Hematopoietic multipotent progenitor cell treated with erythropoietin and hydrocortisone succinate and interleukin-3 and kit ligand, for 8 days (in vitro differentiated cells): ENCODE data around the gene SLC17A8.
A peak's percentile ranks its signal among the peaks of the same experiment; 100 is the strongest.
"Not testable (repeated sequence)": the region's sequence is repeated elsewhere in the genome, so short reads cannot be mapped to it uniquely, and the experiment has no call there.

Experiments
- DNase-seq: peaks from one replicate; pipeline ENCODE4 v3.0.0-alpha.2; 2015

The SLC17A8 gene

DNA sequence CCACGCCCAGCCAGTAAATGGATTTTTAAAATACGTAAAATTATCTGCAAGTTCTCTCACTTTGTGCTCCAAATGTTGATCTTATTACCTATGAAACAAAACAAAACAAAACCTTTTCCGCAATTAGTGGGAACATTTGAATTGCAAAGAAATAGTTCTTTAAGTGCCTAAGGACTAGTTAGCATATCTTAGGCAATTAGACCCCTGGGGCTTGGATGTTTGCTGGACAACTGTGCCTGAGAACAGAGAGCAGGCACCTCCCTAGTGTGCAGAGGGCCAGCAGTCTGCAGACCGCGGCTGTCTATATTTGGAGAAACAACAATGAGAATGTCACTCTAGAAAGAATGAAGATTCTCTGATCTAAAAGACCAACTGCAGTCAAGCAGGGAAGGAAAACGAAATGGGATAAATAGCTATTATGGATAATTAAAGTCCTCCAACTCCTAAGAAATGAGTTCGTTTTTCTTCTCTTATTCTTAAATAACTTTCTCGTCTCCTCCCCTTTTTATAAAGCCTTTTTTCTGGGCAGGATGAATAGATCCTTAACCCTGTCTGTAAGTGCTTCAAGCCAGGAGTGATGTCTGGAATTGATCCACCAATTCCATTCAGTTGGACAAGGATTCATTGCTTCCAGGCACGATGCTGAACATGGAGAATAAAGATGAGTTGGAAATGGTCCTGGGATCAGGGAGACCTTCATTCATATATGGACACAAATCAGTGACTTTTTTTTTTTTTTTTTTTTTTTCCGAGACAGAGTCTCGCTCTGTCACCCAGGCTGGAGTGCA is 16.2 kb downstream of the SLC17A8 start:
- no peak for DNase-seq

DNA sequence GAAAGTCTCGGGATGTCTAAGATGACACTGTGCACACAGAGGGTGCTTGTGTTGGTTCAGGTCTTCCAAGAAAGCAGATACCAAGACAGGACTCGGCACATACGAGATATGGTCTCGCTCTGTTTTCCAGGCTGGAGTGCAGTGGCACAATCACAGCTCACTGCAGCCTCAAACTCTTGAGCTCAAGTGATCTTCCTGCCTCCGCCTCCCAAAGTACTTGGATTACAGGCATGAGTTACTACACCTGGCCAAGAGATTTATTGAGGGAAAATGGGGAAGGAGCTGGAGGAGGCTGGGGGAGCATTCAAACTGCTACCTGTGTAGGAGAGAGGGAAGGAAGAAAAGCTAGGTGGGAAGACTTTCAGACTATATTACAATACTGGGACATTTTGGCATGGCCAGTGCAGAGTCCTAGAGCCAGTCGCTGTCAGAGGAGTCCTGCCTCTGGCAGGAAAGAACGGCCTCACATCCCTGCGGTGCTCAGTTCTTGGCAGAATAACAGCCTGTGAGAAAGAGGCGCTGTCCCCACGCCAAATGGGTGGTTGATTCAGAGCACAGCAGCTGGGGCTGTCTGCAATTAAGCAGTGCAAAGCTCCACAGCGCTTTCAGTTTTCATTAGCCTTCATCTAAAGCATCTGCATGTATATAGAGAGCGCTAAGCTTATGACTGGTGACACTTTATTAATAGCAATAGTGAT is 18.3 kb downstream of the SLC17A8 start:
- no peak for DNase-seq

DNA sequence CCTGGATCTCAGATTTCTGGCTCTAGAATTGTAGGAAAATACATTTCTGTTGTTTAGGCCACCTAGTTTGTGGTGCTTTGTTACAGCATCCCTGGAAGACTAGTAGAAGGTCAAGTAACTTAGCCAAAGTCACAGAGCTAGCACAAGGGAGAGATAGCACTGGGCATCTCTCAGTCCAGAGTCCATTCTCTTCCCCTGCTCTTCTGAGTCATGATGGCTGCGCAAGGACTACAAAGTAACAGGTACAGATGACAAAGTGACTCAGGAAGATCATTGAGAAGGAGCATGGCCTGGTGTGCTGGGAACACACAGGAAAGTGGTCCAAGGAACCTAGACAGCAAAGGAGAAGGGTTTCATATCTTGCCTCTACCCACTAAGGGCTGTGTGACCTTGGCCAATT is 19.3 kb downstream of the SLC17A8 start:
- DNase-seq, result no peak

DNA sequence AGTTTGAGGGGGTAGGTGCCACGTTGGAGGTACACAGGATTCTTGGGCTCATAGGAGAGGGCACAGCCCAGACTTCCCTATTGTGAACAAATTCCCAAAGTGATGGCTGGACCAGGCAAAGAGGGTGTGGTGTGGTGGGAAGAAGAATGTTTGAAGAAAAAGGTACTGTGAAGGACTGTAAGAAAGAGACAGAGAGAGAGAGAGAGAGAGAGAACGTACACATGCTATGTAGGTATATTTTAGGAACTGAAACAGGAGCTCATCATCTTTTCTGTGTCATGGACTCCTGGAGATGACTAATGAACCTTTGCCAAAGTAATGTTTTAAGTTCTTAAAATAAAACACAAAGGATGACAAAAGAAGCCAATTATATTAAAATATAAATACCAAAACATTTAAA is 24.5 kb downstream of the SLC17A8 start:
- DNase-seq, result no peak

DNA sequence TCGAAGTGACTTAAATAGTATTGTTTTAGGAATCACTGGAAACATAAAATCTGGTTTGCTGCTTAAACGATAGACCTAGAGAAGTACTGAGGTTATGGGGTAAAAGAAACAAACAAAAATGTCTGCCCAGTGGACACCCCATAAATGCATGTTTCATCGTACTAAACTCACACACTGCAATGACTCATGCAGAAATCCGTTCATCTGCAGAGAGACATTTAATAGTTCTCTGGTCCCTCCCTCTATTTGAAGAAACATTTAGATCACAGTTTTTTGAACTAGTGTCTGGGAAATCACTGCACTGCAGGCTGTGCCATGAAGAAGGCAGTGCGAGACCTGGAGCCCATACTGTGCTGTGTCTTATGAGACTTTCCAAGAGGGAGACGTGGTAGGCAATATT is 25.5 kb downstream of the SLC17A8 start:
- DNase-seq, result no peak

DNA sequence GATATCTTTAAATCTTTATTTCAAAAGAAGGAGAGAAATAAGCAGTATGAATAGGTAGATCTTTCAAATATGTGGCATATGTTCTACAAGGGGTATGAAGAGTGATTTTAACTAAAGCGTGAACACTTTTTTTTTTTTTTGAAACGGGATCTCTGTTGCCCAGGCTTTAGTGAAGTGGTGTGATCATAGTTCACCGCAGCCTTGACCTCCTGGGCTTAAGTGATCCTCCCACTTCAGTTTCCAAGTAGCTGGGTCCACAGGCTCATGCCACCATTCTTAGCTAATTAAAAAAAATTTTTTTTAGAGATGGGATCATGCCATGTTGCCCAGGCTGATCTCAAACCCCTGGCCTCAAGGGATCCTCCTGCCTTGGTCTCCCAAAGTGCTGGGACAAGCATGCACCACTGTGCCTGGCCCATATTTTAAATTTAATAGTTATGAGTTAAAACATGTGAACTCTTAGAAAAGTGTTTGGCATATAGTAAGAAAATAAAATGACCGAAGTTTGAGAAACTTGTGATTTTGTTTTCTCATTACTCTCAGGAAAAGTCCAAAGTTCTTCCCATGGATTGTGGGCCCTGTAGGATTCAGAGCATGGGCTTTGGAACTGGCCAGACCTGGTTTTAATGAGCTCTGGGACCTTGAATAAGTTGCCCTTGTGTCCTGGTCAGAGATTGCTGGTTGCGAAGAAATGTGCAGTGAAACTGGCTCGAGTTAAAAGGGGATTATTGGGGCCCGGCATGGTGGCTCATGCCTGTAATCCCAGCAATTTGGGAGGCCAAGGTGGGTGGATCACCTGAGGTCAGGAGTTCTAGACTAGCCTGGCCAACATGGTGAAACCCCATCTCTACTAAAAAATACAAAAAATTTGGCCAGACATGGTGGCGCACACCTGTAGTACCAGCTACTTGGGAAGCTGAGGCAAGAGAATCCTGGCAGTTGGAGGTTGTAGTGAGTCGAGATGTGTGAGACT is 27.0 kb downstream of the SLC17A8 start:
- DNase-seq, result no peak

DNA sequence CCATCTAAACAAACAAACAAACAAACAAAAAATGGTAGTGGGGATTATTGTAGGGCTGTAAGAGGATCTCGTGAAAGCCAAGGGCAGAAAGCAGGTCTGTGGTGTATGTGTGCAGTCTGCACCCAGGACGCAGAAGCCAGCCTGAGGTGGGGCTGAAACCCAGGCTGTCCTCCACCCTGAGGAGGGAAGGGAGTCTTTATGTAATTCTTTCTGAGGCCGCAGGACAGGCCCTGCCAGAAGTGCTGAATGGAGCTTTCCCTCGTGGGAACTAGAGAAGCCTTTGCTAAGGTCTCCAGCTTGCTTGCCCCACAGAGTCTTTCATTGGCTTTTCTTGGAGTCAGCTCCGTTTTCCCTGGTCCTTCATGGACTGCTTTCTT is 27.7 kb downstream of the SLC17A8 start:
- DNase-seq, result no peak

DNA sequence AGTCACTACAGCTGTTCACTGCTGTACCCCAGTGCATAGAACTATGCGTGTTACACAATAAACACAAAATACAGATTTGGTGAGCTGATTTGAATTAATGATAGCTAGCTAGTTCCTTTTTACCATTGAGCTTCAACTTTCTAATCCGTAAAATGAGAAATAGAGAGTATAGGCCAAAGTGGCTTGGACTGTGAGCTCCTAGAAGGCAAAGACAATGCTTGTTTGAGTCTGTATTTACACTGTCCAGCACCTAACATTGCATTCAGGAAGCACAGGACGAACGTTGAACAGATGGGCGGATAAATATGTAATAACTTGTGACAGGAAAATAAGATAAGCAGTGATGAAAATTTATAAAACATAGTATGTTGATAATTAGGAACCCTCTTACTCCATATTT is 31.5 kb downstream of the SLC17A8 start:
- no peak for DNase-seq

DNA sequence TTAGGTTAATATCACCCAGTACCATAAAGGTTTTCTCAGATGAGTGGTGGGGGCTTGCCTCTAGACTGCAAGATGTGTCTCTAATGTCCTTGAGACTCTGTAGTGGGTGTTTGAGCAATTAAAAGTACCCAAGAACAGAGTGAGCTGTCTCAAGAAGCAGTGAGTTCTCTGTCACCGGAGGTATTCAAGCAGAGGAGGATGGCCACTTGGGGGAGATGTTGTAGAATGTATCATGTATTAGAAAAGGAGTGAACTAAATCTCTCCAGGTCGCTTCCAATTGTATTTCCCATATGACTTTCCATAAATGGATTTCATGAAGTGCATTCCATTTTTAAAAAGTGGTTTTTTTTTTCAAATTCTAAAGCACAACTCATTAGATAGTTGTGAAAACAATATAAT is 35.0 kb downstream of the SLC17A8 start:
- DNase-seq, result peak; percentile 39

DNA sequence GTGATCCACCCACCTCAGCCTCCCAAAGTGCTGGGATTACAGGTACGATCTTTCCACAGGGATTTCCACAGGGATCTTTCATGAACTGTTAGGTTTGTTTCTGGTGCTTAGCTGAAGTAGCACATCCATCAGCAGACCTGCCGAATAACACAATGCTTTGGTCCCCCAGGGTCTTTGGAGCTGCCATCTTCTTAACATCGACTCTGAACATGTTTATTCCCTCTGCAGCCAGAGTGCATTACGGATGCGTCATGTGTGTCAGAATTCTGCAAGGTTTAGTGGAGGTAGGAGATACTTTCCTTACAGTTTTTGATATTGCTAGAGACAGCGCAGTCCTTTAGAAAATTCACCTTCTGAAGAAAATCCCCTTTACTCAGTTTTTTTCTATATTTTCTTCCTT is 36.3 kb downstream of the SLC17A8 start:
- no peak for DNase-seq

DNA sequence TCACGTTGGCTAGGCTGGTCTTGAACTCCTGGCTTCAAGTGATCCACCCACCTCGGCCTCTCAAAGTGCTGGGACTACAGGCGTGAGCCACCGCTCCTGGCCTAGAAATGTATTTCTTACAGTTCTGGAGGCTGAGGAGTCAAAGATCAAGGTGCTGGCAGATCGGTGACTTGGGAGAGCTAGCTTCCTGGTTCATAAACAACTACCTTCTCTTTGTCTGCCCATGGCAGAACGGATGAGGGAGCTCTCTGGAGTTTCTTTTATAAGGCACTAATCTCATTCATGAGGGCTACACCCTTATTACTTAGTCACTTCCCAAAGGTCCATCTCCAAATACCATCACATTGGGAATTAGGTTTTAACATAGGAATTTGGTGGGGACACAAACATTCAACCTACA is 38.9 kb downstream of the SLC17A8 start:
- DNase-seq, result no peak

DNA sequence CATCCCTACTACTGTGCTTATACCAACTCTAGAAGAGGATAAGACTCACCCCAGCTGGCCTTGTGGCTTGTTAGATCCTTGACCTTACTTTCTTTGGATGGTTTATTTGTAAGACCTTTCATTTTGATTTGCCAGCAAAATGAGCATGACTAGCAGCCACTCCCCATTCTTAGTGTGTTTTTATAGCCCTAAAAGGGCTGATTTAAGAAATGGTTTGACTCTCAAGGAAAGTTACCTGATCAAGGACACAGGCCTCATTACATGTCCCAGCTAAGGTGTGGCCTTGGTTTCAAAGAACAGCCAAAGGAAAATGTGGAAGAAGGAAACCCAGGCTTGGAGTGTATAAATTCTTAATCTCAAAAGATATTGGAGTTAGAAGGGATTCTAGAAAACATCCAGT is 41.4 kb downstream of the SLC17A8 start:
- DNase-seq, result no peak

DNA sequence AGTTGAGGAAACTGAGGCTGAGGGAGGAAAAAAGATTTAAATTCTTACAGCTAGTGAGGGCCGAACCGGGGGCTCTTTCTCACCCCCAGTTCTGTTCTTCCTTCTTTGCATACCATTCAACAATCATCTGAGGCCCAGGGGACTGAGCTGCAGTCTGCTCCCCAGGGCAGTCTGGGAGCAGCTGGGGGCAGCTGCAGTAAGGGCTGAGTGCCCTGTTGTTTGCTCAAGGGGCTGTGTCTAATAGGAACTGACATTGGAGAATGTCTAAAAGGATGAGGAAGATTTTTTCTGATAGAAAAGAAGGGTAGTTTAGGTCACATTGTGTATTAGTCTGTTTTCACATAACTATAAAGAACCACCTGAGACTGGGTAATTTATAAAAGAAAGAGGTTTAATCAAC is 42.2 kb downstream of the SLC17A8 start:
- no peak for DNase-seq

DNA sequence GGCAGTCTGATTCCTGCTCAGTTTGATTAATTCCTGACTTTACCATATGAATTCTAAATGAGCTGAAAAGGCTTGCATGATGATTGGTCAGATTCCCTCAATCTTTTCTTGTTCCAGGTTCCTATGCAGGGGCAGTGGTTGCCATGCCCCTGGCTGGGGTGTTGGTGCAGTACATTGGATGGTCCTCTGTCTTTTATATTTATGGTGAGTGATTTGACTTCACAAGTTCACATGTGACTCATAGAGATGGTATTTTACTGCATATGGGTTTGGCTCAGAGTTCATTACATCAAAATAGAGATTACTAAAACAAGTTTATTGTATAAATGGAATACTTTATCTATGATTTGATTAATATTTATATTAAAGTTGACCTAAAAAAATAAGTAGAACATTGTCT is 44.8 kb downstream of the SLC17A8 start:
- no peak for DNase-seq

DNA sequence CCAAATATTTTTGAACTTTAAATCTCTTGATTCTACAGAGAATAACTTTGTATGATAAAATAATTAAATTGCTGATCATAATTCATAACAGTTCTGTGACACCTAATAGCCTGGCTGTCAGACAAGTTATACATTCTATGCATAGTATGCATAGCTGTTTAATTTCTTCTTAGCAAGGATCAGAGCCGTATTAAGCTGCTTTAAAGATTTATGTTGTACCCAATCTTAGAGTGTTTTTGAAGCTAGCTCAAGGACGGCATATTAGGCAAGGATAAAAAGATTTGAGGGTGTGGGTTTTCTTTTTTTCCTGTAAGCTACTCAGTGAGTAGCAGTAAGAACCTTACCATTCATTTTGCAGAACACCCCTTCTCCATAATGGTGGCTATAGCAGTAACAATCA is 45.9 kb downstream of the SLC17A8 start:
- DNase-seq, result no peak

DNA sequence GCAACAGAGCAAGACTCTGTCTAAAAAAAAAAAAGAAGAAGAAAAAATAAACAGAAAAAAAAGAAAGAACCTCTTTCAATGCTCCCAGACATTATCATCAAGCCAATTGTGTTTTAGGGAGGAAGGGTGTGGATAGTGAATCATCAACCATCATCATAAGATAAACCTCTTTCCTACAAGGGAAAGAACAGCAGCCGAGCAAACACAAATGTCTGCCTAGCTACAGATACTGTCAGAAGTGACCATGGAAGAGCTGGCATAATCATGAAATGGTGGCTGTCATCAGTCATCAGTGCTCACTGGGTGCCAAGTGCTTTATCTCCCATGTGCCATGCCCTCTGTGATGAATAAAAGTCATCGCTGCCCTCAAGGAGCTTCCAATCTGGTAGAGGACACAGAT is 46.6 kb downstream of the SLC17A8 start:
- peak; percentile 52 for DNase-seq

DNA sequence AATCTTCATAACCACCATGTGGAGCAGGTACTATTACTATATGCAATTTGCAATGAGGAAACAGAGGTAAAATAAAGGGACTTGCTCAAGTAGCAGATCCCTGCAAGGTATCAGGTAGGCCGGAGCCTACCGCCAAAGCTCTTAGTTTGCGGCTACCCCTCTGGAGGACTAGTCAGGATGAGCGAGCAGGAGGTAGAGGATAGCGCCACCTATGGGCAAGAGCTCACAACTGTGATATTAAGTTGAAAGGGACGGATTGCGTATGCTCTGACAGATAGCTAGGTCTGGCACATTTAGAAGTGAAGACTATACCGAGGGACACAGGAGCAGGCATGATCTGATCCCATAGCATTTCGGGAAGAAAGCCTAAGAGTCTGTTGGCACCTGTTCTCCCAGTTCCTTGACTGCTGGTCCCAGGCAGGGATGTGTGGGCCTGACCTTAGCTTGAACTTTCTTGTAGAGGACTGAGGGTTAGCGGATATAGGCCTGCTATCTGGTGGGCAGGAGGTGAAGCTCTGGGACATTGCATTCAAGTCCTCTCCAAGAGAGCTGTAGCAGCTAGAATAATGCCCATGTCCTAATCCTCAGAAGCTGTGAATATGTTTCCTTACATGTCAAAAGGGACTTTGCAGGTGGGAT is 48.0 kb downstream of the SLC17A8 start:
- DNase-seq, result peak; percentile 55

DNA sequence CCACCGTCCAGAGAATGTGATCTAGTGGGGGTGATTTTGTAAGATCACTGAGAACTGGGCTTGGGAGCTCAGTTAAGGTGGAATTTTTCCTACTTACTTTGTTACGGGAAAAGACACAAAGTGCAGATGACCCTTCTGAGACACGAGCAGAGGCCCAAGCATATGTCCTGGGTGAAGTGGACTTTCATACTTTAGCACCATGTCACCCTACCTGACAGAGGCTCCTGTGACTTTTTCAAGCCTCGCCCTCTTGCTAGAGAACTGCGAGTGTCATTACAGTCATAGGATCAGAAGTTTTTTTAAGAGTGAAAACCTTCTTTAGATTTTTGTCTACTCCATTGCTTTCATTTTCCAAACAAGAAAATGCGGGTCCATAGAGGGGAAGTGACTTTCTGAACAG is 56.1 kb downstream of the SLC17A8 start:
- no peak for DNase-seq

DNA sequence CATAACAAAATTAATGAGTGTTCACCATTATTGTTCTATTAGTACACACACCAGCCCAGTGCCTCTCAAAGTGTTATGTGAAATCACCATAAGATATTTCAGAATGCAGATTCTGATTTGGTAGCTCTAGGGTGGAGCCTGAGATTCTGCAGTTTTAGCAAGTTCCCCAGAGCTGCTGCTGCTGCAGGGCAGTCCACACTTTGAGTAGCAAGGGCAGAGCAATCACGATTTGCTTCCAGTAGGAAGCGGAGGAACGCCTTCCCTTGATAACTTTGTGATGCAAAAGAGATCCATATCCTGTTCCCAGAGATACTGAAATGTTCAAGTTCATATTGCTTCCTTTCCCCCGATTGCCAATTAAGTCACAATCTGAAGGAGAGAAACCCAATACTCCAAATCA is 57.9 kb downstream of the SLC17A8 start:
- DNase-seq, result no peak

DNA sequence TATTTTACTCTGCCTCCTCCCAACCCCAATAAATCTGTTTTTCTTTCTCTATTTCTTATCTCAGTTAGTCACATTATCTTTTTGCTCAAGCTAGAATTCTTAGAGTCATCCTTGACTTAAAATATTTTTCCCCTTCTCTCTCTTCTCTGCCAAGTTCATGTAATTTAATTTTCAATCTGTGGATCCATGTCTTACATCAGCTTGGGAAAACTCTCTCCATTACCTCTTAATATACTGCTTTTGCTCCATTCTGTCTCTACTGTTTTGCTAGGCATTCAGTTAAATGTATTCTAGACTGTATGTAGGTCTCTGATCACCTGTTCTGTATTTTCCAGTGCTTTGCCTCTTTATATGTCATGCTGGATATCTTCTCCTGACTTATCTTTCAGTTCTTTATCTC is 65.8 kb downstream of the SLC17A8 start:
- DNase-seq, result no peak

DNA sequence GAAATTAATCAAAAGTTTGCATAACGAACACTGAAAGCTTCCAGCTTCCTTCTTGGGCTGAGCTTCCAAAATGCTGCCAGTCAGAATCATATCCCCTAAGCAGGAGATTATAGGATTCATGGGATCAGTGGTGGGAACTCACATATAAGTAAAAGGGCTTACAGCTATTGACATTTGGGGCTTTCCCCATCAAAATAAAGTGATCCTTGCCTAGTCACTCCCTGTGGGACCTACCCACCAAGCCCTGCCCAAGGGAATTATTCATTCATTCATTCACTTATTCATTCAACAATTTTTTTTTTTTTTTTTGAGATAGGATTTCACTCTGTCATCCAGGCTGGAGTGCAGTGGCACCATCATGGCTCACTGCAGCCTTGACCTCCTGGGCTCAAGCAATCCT is 69.3 kb downstream of the SLC17A8 start:
- no peak for DNase-seq

DNA sequence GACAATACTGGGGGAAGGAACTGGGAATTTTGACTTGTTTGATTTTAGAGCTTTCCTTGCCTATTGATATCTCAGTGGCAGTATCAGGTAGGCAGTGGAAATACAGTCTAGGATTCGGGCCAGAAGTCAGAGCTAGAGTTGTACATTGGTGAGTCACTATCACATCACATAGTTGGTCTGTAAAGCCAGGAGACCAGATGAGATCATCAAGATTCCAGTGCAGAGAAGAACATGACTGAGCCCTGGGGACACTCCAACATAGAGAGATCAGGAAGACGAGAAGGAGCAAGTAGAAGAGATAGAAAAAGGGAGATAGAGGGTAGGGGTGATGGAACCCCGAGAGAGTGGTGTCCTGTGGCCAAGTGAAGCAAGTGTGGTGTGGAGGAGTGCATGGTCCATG is 70.2 kb downstream of the SLC17A8 start:
- DNase-seq, result no peak

DNA sequence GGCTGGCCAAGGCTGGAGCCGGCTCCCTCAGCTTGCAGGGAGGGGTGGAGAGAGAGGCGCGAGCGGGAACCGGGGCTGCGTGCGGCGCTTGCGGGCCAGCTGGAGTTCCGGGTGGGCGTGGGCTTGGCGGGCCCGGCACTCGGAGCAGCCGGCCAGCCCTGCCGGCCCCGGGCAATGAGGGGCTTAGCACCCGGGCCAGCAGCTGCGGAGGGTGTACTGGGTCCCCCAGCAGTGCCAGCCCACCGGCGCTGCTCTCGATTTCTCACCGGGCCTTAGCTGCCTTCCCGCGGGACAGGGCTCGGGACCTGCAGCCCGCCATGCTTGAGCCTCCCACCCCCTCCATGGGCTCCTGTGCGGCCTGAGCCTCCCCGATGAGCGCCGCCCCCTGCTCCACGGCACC is 73.4 kb downstream of the SLC17A8 start:
- DNase-seq, result not testable (repeated sequence)
